PC-3 (cell line): Measurements from ENCODE around the gene MORN1. TPM values are rescaled to one million over a fixed set of nuclear protein-coding genes. Genes with fewer than 3 reads are reported as not detected.

Experiments
- ATAC-seq: fragments of 200-7000 bp; cut with Tn5 transposase; 2 replicates; pipeline ENCODE4 v1.9.1; 2020; ENCODE audit warnings: mild to moderate bottlenecking, moderate library complexity
- BruUV-seq: library from RNA; stranded (reverse); fragments of 400-500 nt; replicated peaks from 2 replicates; lab custom pipeline; 2021; lab: Mats Ljungman, UMichigan
- CTCF ChIA-PET: fragments of 300-600 bp; sonication (Branson Sonifier 250); formaldehyde crosslinking; loops from one replicate; lab custom pipeline; 2022; ENCODE audit warnings: antibody characterized with exemption; lab: Charles Lee
- POLR2A ChIA-PET: fragments of 300-600 bp; sonication (Branson Sonifier 250); formaldehyde crosslinking; loops from one replicate; lab custom pipeline; 2022; ENCODE audit warnings: antibody characterized with exemption; ENCODE audit not compliant: unreplicated experiment; lab: Charles Lee
- DNase-seq: peaks from one replicate; pipeline ENCODE4 v3.0.0-alpha.2; 2015
- H2AFZ ChIP-seq: fragments of 300-600 bp; sonication (generic); 2 replicates; pipeline ENCODE4 v1.6.0; 2016; ENCODE audit warnings: antibody characterized with exemption, low read length
- H3F3A ChIP-seq: fragments of 300-600 bp; sonication (generic); one replicate; pipeline ENCODE4 v1.6.0; 2017; ENCODE audit warnings: antibody characterized with exemption, low read length, control low read depth, mild to moderate bottlenecking; ENCODE audit not compliant: unreplicated experiment
- H3K27ac ChIP-seq: fragments of 300-600 bp; sonication (generic); 2 replicates; pipeline ENCODE4 v1.5.1; 2016; ENCODE audit warnings: mild to moderate bottlenecking, low read length
- H3K27me3 ChIP-seq: fragments of 300-600 bp; sonication (generic); 2 replicates; pipeline ENCODE4 v1.6.1; 2016; ENCODE audit warnings: low read length, mixed read lengths
- H3K36me3 ChIP-seq: fragments of 300-600 bp; sonication (generic); 2 replicates; pipeline ENCODE4 v1.6.1; 2016; ENCODE audit warnings: low read depth, mixed run types, low read length, mixed read lengths
- H3K4me1 ChIP-seq: fragments of 300-600 bp; sonication (generic); 2 replicates; pipeline ENCODE4 v1.5.1; 2016; ENCODE audit warnings: low read length; ENCODE audit not compliant: insufficient read depth
- H3K4me2 ChIP-seq: fragments of 300-600 bp; sonication (generic); 2 replicates; pipeline ENCODE4 v1.6.0; 2016; ENCODE audit warnings: low read length
- H3K4me3 ChIP-seq: fragments of 300-600 bp; sonication (generic); 2 replicates; pipeline ENCODE4 v1.5.1; 2016; ENCODE audit warnings: mild to moderate bottlenecking, low read length, mixed read lengths
- H3K79me2 ChIP-seq: fragments of 300-600 bp; sonication (generic); 2 replicates; pipeline ENCODE4 v1.6.1; 2017; ENCODE audit warnings: low read length, mixed read lengths
- H3K9ac ChIP-seq: fragments of 300-600 bp; sonication (generic); 2 replicates; pipeline ENCODE4 v1.6.0; 2016; ENCODE audit warnings: mild to moderate bottlenecking, low read length
- H3K9me2 ChIP-seq: fragments of 300-600 bp; sonication (generic); replicated peaks from 2 replicates; pipeline ENCODE4 v1.6.1; 2016; ENCODE audit warnings: mixed run types, low read length, mixed read lengths
- H3K9me3 ChIP-seq: fragments of 300-600 bp; sonication (generic); 2 replicates; pipeline ENCODE4 v1.6.1; 2016; ENCODE audit warnings: low read length, mixed read lengths
- H4K20me1 ChIP-seq: fragments of 300-600 bp; sonication (generic); 2 replicates; pipeline ENCODE4 v1.6.1; 2016; ENCODE audit warnings: low read length, mixed read lengths
- CTCF ChIP-seq: fragments of 300-600 bp; sonication (generic); conservative IDR thresholded peaks from 2 replicates; pipeline ENCODE4 v1.5.1; 2017; ENCODE audit warnings: antibody characterized with exemption, low read depth, mild to moderate bottlenecking, low read length
- EZH2 ChIP-seq: fragments of 300-600 bp; sonication (generic); IDR thresholded peaks from one replicate; pipeline ENCODE4 v1.6.1; 2017; ENCODE audit warnings: antibody characterized with exemption, mild to moderate bottlenecking, low read length; ENCODE audit not compliant: unreplicated experiment
- EZH2phosphoT487 ChIP-seq: fragments of 300-600 bp; sonication (generic); IDR thresholded peaks from 2 replicates; pipeline ENCODE4 v1.6.1; 2018; ENCODE audit warnings: mild to moderate bottlenecking, antibody characterized with exemption, low read length, borderline replicate concordance
- intact Hi-C: fragments of 100-400 bp; cut with micrococcal nuclease; formaldehyde crosslinking; loops from 2 replicates; pipeline ENCODE4 v1.9.0; 2023
- total RNA-seq: library from RNA; depleted of rRNA; stranded (reverse); fragments of >200 nt; gene quantifications from 2 replicates; pipeline ENCODE4 v1.2.3, GENCODE V29; 2014

Gene MORN1
- total RNA-seq, 1 experiment from 2014 or later = 11.2 TPM

GRCh38 chr1:2414297-2414958 lies 23.1 kb upstream of the MORN1 start:
- H3K4me1 ChIP-seq = peaks cover 45% of the 10 kb centered on the region
- peak overlapping the region; percentile 97 for H3K4me2 ChIP-seq
- ATAC-seq (peak; percentile 16), DNase-seq (peak; percentile 79)
- no peaks in the 10 kb centered on the region for H3K36me3 ChIP-seq
- H3K9me3 ChIP-seq = no peaks in the 10 kb centered on the region
- no peaks in the 10 kb centered on the region for H3K9me2 ChIP-seq
- H3K9ac ChIP-seq = peak overlapping the region; percentile 96
- no peaks in the 10 kb centered on the region for H3K27me3 ChIP-seq
- peak overlapping the region; percentile 71; the same call in 1 of the 2 replicates for H3K27ac ChIP-seq
- intact Hi-C loops = loop anchor here (1.0 to 10.0 kb wide), 5 partner anchors 37 to 1008 kb away; partner anchors contain the start of gene PRXL2B
- peak overlapping the region; percentile 64 for H2AFZ ChIP-seq
- CTCF ChIA-PET = interaction anchor here (0.6 to 1.2 kb wide), 7 partner anchors 37 to 407 kb away, joined by 3 to 6 read pairs (median 4); partner anchors contain the start of gene PANK4
- POLR2A ChIA-PET = interaction anchor here (0.6 kb wide), 1 partner anchor 56 kb away, joined by 4 read pairs; no protein-coding TSS in a partner anchor
- peak; percentile 100 for TF ChIP-seq CTCF
- TF ChIP-seq EZH2phosphoT487 = no peak
- H3F3A ChIP-seq = no peaks in the 10 kb centered on the region
- peak overlapping the region; percentile 84 for H3K4me3 ChIP-seq
- peaks cover 26% of the 10 kb centered on the region for H3K79me2 ChIP-seq
- BruUV-seq = no TSS peak
- no peaks in the 10 kb centered on the region for H4K20me1 ChIP-seq

GRCh38 chr1:2413495-2414296 lies 22.3 kb upstream of the MORN1 start:
- ChIA-PET POLR2A (interaction anchor here (0.6 kb wide), 1 partner anchor 143 kb away, joined by 3 read pairs; the partner anchor contains the start of gene TNFRSF14), CTCF (interaction anchor here (0.6 to 1.0 kb wide), 6 partner anchors 22 to 407 kb away, joined by 3 to 15 read pairs (median 4); partner anchors contain the start of genes MORN1, PANK4 and RER1)
- no peaks in the 10 kb centered on the region for H3F3A ChIP-seq
- TSS peak; percentile 26 for BruUV-seq
- peak; percentile 27 for DNase-seq
- peak overlapping the region; percentile 71 for H3K27ac ChIP-seq
- intact Hi-C loops = loop anchor here (1.0 to 10.0 kb wide), 5 partner anchors 38 to 1009 kb away; partner anchors contain the start of gene PRXL2B
- no peaks in the 10 kb centered on the region for H3K9me3 ChIP-seq
- peaks cover 26% of the 10 kb centered on the region for H3K79me2 ChIP-seq
- peak overlapping the region; percentile 64 for H2AFZ ChIP-seq
- peaks cover 45% of the 10 kb centered on the region for H3K4me1 ChIP-seq
- no peaks in the 10 kb centered on the region for H3K36me3 ChIP-seq
- no peak for TF ChIP-seq CTCF
- no peak for TF ChIP-seq EZH2phosphoT487
- no peak for TF ChIP-seq EZH2
- H3K4me3 ChIP-seq = peak overlapping the region; percentile 84
- no peaks in the 10 kb centered on the region for H4K20me1 ChIP-seq
- peak overlapping the region; percentile 97 for H3K4me2 ChIP-seq
- H3K9me2 ChIP-seq = no peaks in the 10 kb centered on the region
- peak; percentile 5 for ATAC-seq
- H3K9ac ChIP-seq = peak overlapping the region; percentile 96
- no peaks in the 10 kb centered on the region for H3K27me3 ChIP-seq
